Heart right ventricle (tissue), 16 donors: ENCODE results near the gene RAD21L1. TPM values are rescaled to one million over a fixed set of nuclear protein-coding genes. Genes with fewer than 3 reads are reported as not detected.
A peak's percentile ranks its signal among the peaks of the same experiment; 100 is the strongest.

ENCODE experiments used
- ATAC-seq, 8 donors: fragments of 200-7000 bp; cut with Tn5 transposase; one replicate each; pipeline ENCODE4 v1.9.1; 2020; ENCODE audit warnings: mild to moderate bottlenecking in 8 of 8, moderate library complexity in 8 of 8, moderate number of reproducible peaks in 1 of 8
- DNase-seq, 2 donors: peaks; one replicate each; pipeline ENCODE4 v3.0.0-alpha.2; 2020
- H3K27ac ChIP-seq, 10 donors: fragments of 200-600 bp; sonication (generic) in 2 of 10; one replicate each; pipeline versions ENCODE4 v1.5.0 to v1.8.0; 2020 to 2022; ENCODE audit warnings: mild to moderate bottlenecking in 3 of 10
- H3K27me3 ChIP-seq, 7 donors: fragments of 200-600 bp; one replicate each; pipeline ENCODE4 v1.8.0; 2021 to 2022; ENCODE audit warnings: mild to moderate bottlenecking in 2 of 7
- H3K36me3 ChIP-seq, 9 donors: fragments of 200-600 bp; sonication (generic) in 1 of 9; one replicate each; pipeline versions ENCODE4 v1.5.0 to v1.8.0; 2020 to 2022; ENCODE audit warnings: mild to moderate bottlenecking in 2 of 9
- H3K4me1 ChIP-seq, 9 donors: fragments of 200-600 bp; sonication (generic) in 1 of 9; one replicate each; pipeline versions ENCODE4 v1.5.0 to v1.8.0; 2020 to 2022; ENCODE audit warnings: mild to moderate bottlenecking in 4 of 9
- H3K4me3 ChIP-seq, 10 donors: fragments of 200-600 bp; sonication (generic) in 2 of 10; one replicate each; pipeline versions ENCODE4 v1.5.0 to v1.8.0; 2020 to 2022; ENCODE audit warnings: mild to moderate bottlenecking in 7 of 10, moderate library complexity in 2 of 10
- H3K9me3 ChIP-seq, 11 donors: fragments of 200-600 bp in 10 of 11; sonication (generic) in 2 of 11; one replicate each; pipeline versions ENCODE4 v1.5.0 to v1.8.0; 2013 to 2022; ENCODE audit warnings: mild to moderate bottlenecking in 2 of 11, control low read depth in 1 of 11, moderate library complexity in 1 of 11
- WGBS, 2 donors: extraction: QIAGEN DNeasy Blood & Tissue Kit; methylation state at CpG; one replicate each; pipeline ENCODE4 v1.1.7; 2013; ENCODE audit warnings: inconsistent platforms in 1 of 2; 5-methylcytosine and 5-hydroxymethylcytosine counted together
- intact Hi-C, 10 donors: fragments of 100-400 bp; cut with DNase I; formaldehyde crosslinking; loops; one replicate each; pipeline versions ENCODE4 v1.11.1 to v1.14.2; 2022
- polyA plus RNA-seq, 2 donors: library from polyadenylated mRNA; stranded (reverse); fragments of 200-250 nt; gene quantifications; one replicate each; pipeline ENCODE4 v1.2.3, GENCODE V29; 2013
- total RNA-seq, 10 donors: library from RNA; stranded (reverse); fragmentation: NEBNext Ultra II Directional in 3 of 10; extraction: Animal tissue kit (Norgen Biotek cat#: 25700) in 3 of 10; gene quantifications; one replicate each; pipeline versions ENCODE4 v1.2.1 to v1.2.4, GENCODE V29; 2021 to 2023
- TF ChIP-seq, protein P1 (sequence below), 9 donors: fragments of 200-600 bp; sonication (generic) in 2 of 9; IDR thresholded peaks; one replicate each; pipeline versions ENCODE4 v1.5.0 to v1.8.0; 2021 to 2022; ENCODE audit warnings: antibody characterized with exemption in 9 of 9, mild to moderate bottlenecking in 5 of 9, moderate library complexity in 1 of 9
- donor health status: Arrhythmogenic right ventricular cardiomyopathy.
- donor health status: ischemic (EF 13 %, LVEDD 7.1; RV severe dilation, severe dysfunction).
- donor health status: healthy with polysubstance abuse.
- donor health status: DM: no; HTN: yes; CAD: no.
- donor health status: DM: no; HTN: no; CAD: no.
- donor health status: ischemic (EF 25% LVEDD 6.9; RV normal size, moderate dysfunction).
- donor health status: ischemic (EF 25% LVEDD 5.7; RV mildly dilated, moderate dysfunction).
- donor health status: healthy.
- donor health status: DM: yes; HTN: yes; CAD: no.
- donor health status: Ischemic cardiomyopathy.
- donor health status: ischemic (EF 35%, LVEDD 5.7; RV mildly dilated, moderate dysfunction).
- donor health status: nonischemic (EF 11% LVEDD 7.7; RV severe dilation, severe dysfunction).
- donor health status: DM: yes; HTN: yes; CAD: no.
- donor health status: PGD.
- donor health status: ischemic (EF 29% LVEDD 5.4; RV normal size, mild dysfunction).
- donor health status: nonischemic (EF 23%, LVEDD 6.1; RV moderate dilation, normal function).

RAD21L1 gene
- total and polyA plus RNA-seq, 12 donors = not detected

DNA sequence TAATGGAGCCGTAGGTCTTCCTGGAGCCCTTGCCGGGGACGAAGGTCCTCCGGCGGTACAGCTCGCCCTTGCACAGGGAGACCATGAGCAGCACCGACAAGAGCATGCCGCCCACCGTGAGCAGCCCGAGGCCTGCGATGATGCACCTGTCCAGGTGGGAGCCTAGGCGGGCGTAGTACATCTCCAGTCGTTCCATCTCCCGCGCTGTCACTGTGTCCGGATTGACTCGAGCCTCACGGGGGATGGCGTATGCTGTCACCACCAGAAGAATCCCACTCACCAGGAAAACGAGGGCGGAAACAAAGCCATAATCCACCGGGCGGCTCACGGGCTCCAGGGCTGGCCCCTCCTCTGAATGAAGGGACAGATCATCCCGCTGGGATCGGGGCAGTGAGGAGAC lies 44.9 kb upstream of the RAD21L1 start:
- Histone ChIP-seq H3K4me1 (peaks cover 0 to 14% (median 10%) of the 10 kb centered on the region in 9 donors), H3K27ac (no peak overlapping the region), H3K36me3 (peaks cover 0 to 27% (median 0%) of the 10 kb centered on the region in 9 donors), H3K27me3 (peaks cover 4 to 27% (median 15%) of the 10 kb centered on the region in 7 donors), H3K4me3 (no peak overlapping the region), H3K9me3 (no peaks in the 10 kb centered on the region)
- 92 to 93% methylated on average over 27 of the region's 27 CpGs for WGBS, 2 donors
- intact Hi-C loops = loop anchor here in 1 of 10 donors (10.0 kb wide), 1 partner anchor 366 kb away; no protein-coding TSS in a partner anchor
- ATAC-seq = no peak
- TF ChIP-seq, protein P1, sequence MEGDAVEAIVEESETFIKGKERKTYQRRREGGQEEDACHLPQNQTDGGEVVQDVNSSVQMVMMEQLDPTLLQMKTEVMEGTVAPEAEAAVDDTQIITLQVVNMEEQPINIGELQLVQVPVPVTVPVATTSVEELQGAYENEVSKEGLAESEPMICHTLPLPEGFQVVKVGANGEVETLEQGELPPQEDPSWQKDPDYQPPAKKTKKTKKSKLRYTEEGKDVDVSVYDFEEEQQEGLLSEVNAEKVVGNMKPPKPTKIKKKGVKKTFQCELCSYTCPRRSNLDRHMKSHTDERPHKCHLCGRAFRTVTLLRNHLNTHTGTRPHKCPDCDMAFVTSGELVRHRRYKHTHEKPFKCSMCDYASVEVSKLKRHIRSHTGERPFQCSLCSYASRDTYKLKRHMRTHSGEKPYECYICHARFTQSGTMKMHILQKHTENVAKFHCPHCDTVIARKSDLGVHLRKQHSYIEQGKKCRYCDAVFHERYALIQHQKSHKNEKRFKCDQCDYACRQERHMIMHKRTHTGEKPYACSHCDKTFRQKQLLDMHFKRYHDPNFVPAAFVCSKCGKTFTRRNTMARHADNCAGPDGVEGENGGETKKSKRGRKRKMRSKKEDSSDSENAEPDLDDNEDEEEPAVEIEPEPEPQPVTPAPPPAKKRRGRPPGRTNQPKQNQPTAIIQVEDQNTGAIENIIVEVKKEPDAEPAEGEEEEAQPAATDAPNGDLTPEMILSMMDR (IDR thresholded peaks at IDR 0.05) = no peak
- DNase-seq = no peak

DNA sequence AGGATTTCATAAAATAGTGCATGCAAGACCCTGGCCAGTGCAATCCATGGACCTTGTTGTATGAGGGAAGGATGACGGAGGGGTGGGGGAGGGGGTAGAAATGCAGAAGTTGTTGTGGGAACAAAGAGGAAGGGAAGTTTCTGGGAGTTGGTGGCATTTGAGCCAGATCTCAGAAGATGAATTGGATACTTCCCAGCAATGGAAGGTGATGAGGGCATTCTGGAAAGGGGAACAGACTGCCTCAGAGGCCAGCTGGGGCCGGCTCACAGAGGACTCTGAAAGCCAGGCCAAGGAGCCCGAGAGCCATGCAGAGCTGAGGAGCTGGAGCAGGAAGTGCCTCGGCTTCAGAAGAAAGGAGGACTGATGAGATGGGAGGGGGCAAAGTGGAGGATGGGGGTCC lies 43.7 kb upstream of the RAD21L1 start:
- Histone ChIP-seq H3K36me3 (peaks cover 0 to 16% (median 0%) of the 10 kb centered on the region in 9 donors), H3K27ac (no peak overlapping the region), H3K4me1 (peaks cover 0 to 22% (median 12%) of the 10 kb centered on the region in 9 donors), H3K4me3 (no peak overlapping the region), H3K9me3 (no peaks in the 10 kb centered on the region), H3K27me3 (peaks cover 4 to 37% (median 26%) of the 10 kb centered on the region in 7 donors)
- DNase-seq (no peak), ATAC-seq (no peak)
- intact Hi-C loops = loop anchor here in 1 of 10 donors (10.0 kb wide), 1 partner anchor 367 kb away; no protein-coding TSS in a partner anchor
- WGBS, 2 donors = 50 to 51% methylated on average over 4 of the region's 4 CpGs
- TF ChIP-seq, protein P1 (IDR thresholded peaks at IDR 0.05) = no peak

DNA sequence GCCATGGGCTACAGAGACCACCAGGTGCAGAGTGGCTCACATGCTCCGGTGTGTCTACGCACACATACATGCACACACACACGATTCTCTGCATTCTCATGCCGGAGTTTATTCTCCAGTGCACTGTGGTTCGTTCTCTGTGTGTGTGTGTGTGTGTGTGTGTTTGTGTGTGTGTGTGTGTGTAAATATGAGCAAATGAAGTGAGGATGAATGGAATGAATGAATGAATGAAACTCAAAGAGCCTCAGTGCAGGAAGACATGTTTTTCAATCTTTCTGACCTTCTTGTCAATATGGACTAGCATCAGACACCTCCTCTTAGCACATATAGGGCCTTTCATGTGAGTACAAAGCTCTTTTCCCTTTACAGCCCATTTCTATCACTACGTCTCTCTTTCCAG lies 42.7 kb upstream of the RAD21L1 start:
- DNase-seq = no peak
- Histone ChIP-seq H3K4me1 (peaks cover 0 to 29% (median 16%) of the 10 kb centered on the region in 9 donors), H3K27me3 (peaks cover 4 to 37% (median 27%) of the 10 kb centered on the region in 7 donors), H3K36me3 (peaks cover 0 to 13% (median 0%) of the 10 kb centered on the region in 9 donors), H3K9me3 (no peaks in the 10 kb centered on the region), H3K4me3 (no peak overlapping the region), H3K27ac (no peak overlapping the region)
- intact Hi-C loops = loop anchor here in 1 of 10 donors (10.0 kb wide), 1 partner anchor 368 kb away; no protein-coding TSS in a partner anchor
- TF ChIP-seq, protein P1 (IDR thresholded peaks at IDR 0.05) = no peak
- ATAC-seq = no peak
- WGBS, 2 donors = 69 to 86% methylated on average over 6 of the region's 6 CpGs

DNA sequence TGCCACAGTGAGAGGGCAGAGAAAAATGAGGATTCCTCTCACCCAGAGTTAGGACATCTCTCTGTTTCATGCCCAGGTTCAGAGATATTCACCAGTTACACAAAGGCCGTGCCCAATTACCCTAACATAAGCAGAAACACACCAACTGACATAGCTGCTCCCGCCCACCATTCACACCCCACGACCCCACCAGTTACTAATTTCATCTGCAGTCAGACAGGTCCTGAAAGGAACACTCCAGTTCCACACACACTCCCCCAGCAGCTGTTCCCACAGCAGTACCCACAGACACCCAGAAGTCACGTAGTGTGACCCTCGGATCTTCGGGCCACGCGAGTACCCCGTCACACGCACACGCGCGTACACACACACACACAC lies 41.6 kb upstream of the RAD21L1 start:
- DNase-seq = no peak
- Histone ChIP-seq H3K9me3 (no peaks in the 10 kb centered on the region), H3K27me3 (peaks cover 4 to 37% (median 27%) of the 10 kb centered on the region in 7 donors), H3K36me3 (peaks cover 0 to 10% (median 0%) of the 10 kb centered on the region in 9 donors), H3K4me1 (peaks cover 0 to 29% (median 16%) of the 10 kb centered on the region in 9 donors), H3K27ac (peak overlapping the region in 2 of 10 donors; percentile 65 to 69), H3K4me3 (peak overlapping the region in 9 of 10 donors; percentile 49 to 62 (median 60))
- TF ChIP-seq, protein P1 (IDR thresholded peaks at IDR 0.05) = no peak
- intact Hi-C loops = loop anchor here in 1 of 10 donors (10.0 kb wide), 1 partner anchor 369 kb away; no protein-coding TSS in a partner anchor
- WGBS, 2 donors = 28 to 33% methylated on average over 13 of the region's 13 CpGs
- no peak for ATAC-seq
